22Rv1 (cell line): ENCODE data around the gene SLC36A1.

ENCODE experiments used
- ZFX ChIP-seq: fragments of 450-650 bp; IDR thresholded peaks from 2 replicates; pipeline ENCODE4 v1.6.1; 2017; ENCODE audit warnings: antibody characterized with exemption, borderline replicate concordance
- TF ChIP-seq, protein P1 (sequence below): fragments of 450-650 bp; IDR thresholded peaks from 2 replicates; pipeline ENCODE4 v1.5.1; 2017; ENCODE audit warnings: mild to moderate bottlenecking

DNA sequence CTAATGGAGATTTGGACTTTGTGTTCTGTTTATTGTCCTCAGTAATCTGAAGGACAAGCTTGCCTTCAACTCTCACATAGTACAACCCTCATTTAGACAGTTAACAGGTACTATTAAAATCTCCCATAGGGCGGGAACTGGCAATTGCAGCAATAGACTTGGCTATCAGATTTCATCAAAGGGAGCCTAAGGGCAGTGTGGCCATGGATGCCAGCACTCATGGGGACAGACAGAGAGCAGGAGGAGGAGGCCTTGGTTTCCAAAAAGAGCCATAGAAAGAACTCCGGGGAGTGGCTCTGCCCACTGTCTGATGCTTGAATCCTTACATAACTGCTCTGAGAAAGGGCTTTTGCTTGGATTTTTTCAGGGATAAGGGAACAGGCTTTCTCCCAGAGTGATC, 6.8 kb downstream of the SLC36A1 start:
- TF ChIP-seq, protein P1, sequence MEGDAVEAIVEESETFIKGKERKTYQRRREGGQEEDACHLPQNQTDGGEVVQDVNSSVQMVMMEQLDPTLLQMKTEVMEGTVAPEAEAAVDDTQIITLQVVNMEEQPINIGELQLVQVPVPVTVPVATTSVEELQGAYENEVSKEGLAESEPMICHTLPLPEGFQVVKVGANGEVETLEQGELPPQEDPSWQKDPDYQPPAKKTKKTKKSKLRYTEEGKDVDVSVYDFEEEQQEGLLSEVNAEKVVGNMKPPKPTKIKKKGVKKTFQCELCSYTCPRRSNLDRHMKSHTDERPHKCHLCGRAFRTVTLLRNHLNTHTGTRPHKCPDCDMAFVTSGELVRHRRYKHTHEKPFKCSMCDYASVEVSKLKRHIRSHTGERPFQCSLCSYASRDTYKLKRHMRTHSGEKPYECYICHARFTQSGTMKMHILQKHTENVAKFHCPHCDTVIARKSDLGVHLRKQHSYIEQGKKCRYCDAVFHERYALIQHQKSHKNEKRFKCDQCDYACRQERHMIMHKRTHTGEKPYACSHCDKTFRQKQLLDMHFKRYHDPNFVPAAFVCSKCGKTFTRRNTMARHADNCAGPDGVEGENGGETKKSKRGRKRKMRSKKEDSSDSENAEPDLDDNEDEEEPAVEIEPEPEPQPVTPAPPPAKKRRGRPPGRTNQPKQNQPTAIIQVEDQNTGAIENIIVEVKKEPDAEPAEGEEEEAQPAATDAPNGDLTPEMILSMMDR, result no peak
- TF ChIP-seq ZFX, result no peak
